ENCODE data around the gene BABAM2.

Gene BABAM2

GRCh38 chr2:28216331-28216730, 325.8 kb downstream of the BABAM2 start:
- H3K36me3 ChIP-seq (ENCODE audit: control insufficient read depth in 4 of 4, insufficient read depth in 4 of 4, low read length in 3 of 4), result no peaks in the 10 kb centered on the region
- ChIA-PET POLR2A (no interaction called here), CTCF (interaction anchor here (1.4 kb wide), 1 partner anchor 16 kb away, joined by 3 read pairs; no protein-coding TSS in a partner anchor)
- H3K27me3 ChIP-seq (replicated peaks in 2 of 5; ENCODE audit: control insufficient read depth in 4 of 5, insufficient read depth in 5 of 5, low read length in 4 of 5), result no peaks in the 10 kb centered on the region
- no peak overlapping the region for H3K27ac ChIP-seq (ENCODE audit: insufficient read depth in 1 of 2, low read depth in 1 of 2, low read length in 2 of 2, poor library complexity in 1 of 2, severe bottlenecking in 2 of 2)
- H3K4me1 ChIP-seq (ENCODE audit: control extremely low read depth in 1 of 4, control insufficient read depth in 4 of 4, insufficient read depth in 4 of 4, low read length in 3 of 4), result no peaks in the 10 kb centered on the region
- DNase-seq, result no peak
- H3K9me3 ChIP-seq (ENCODE audit: control extremely low read depth in 1 of 5, control insufficient read depth in 4 of 5, insufficient read depth in 2 of 5, low read depth in 1 of 5, low read length in 4 of 5), result no peaks in the 10 kb centered on the region
- H3K4me3 ChIP-seq (ENCODE audit: control insufficient read depth in 1 of 7, extremely low read depth in 1 of 7, insufficient read depth in 4 of 7, low read depth in 2 of 7, low read length in 6 of 7), result no peak overlapping the region
- WGBS (ENCODE audit: insufficient coverage), result 100% methylated on average over 2 of the region's 2 CpGs

- CTCF ChIA-PET, result interaction anchor here (1.4 kb wide), 1 partner anchor 15 kb away, joined by 3 read pairs; no protein-coding TSS in a partner anchor
- POLR2A ChIA-PET, result no interaction called here
Measured at GRCh38 chr2:28217042-28217740, 326.7 kb downstream of the BABAM2 start.

DNA sequence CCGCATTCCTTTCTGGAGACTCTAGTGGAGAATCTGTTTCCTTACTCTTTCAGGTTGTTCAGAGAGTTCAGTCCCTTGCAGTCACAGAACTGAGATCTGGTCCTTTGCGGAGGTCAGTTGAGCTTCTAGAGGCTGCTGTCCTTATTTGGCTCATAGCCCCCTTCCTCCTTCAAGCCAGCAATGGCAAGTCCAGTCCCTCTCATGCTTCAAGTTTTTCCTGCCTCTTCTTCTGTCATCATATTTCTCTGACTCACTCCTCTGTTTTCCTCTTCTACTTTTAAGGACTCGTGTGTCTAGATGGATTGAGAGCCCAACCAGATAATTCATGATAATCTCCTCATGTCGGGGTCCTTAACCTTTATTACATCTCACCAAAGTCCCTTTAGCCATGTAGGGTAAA, 328.6 kb downstream of the BABAM2 start:
- no peaks in the 10 kb centered on the region for H3K36me3 ChIP-seq (ENCODE audit: control insufficient read depth in 4 of 4, insufficient read depth in 4 of 4, low read length in 3 of 4)
- POLR2A ChIA-PET, result no interaction called here
- no peaks in the 10 kb centered on the region for H3K9me3 ChIP-seq (ENCODE audit: control extremely low read depth in 1 of 5, control insufficient read depth in 4 of 5, insufficient read depth in 2 of 5, low read depth in 1 of 5, low read length in 4 of 5)

More at GRCh38 chr2:28217042-28217740, 326.7 kb downstream of the BABAM2 start:
- Histone ChIP-seq H3K27me3 (replicated peaks in 2 of 5; ENCODE audit: control insufficient read depth in 4 of 5, insufficient read depth in 5 of 5, low read length in 4 of 5) (no peaks in the 10 kb centered on the region), H3K4me3 (ENCODE audit: control insufficient read depth in 1 of 7, extremely low read depth in 1 of 7, insufficient read depth in 4 of 7, low read depth in 2 of 7, low read length in 6 of 7) (no peak overlapping the region), H3K36me3 (ENCODE audit: control insufficient read depth in 4 of 4, insufficient read depth in 4 of 4, low read length in 3 of 4) (no peaks in the 10 kb centered on the region), H3K9me3 (ENCODE audit: control extremely low read depth in 1 of 5, control insufficient read depth in 4 of 5, insufficient read depth in 2 of 5, low read depth in 1 of 5, low read length in 4 of 5) (no peaks in the 10 kb centered on the region), H3K4me1 (ENCODE audit: control extremely low read depth in 1 of 4, control insufficient read depth in 4 of 4, insufficient read depth in 4 of 4, low read length in 3 of 4) (no peaks in the 10 kb centered on the region), H3K27ac (ENCODE audit: insufficient read depth in 1 of 2, low read depth in 1 of 2, low read length in 2 of 2, poor library complexity in 1 of 2, severe bottlenecking in 2 of 2) (no peak overlapping the region)
- WGBS (ENCODE audit: insufficient coverage), result no CpG with 5 or more reads among the region's 3 CpGs
- DNase-seq, result no peak

DNA sequence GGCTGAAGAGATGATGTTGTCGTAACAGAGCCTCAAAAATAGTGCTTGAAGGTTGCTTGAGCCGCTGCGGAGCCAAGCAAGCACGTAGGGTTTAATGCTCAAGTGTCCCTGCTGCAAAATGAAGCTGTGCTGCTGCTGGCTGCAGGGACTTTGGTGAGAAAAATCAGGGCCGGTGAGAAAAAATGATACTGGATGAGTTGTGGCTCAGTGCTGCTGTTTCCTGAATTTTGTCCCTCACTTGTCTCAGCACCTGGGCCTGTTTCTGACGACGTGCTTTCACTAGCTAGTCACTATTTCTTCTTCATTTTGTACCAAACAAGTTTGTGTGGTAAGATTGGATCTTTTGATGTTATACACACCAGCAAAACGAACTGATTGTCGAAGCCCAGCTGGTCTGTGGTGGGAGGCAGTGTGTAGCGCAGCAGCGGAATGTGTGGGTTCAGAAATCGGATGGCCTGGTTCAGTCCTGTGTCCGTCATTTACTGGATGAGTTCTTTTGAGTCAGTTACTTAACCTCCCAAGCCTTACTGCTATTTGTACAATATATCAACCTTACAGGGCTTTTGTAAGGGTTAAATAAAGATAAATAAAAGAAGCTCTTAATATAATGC, 329.3 kb downstream of the BABAM2 start:
- H3K4me3 ChIP-seq (ENCODE audit: control insufficient read depth in 1 of 7, extremely low read depth in 1 of 7, insufficient read depth in 4 of 7, low read depth in 2 of 7, low read length in 6 of 7), result no peak overlapping the region
- no peaks in the 10 kb centered on the region for H3K27me3 ChIP-seq (replicated peaks in 2 of 5; ENCODE audit: control insufficient read depth in 4 of 5, insufficient read depth in 5 of 5, low read length in 4 of 5)
- H3K9me3 ChIP-seq (ENCODE audit: control extremely low read depth in 1 of 5, control insufficient read depth in 4 of 5, insufficient read depth in 2 of 5, low read depth in 1 of 5, low read length in 4 of 5), result no peaks in the 10 kb centered on the region
- H3K4me1 ChIP-seq (ENCODE audit: control extremely low read depth in 1 of 4, control insufficient read depth in 4 of 4, insufficient read depth in 4 of 4, low read length in 3 of 4), result peaks cover 0 to 2% (median 0%) of the 10 kb centered on the region in 4 experiments
- ChIA-PET CTCF (interaction anchor here (0.6 to 1.2 kb wide), 2 partner anchors 43 to 114 kb away, joined by 3 read pairs; no protein-coding TSS in a partner anchor), POLR2A (no interaction called here)
- 91% methylated on average over 9 of the region's 13 CpGs for WGBS (ENCODE audit: insufficient coverage)
- no peaks in the 10 kb centered on the region for H3K36me3 ChIP-seq (ENCODE audit: control insufficient read depth in 4 of 4, insufficient read depth in 4 of 4, low read length in 3 of 4)
- H3K27ac ChIP-seq (ENCODE audit: insufficient read depth in 1 of 2, low read depth in 1 of 2, low read length in 2 of 2, poor library complexity in 1 of 2, severe bottlenecking in 2 of 2), result no peak overlapping the region
- DNase-seq, result no peak

More for the DNA sequence above, 328.6 kb downstream of the BABAM2 start:
- DNase-seq, result no peak
- H3K27ac ChIP-seq (ENCODE audit: insufficient read depth in 1 of 2, low read depth in 1 of 2, low read length in 2 of 2, poor library complexity in 1 of 2, severe bottlenecking in 2 of 2), result no peak overlapping the region
- CTCF ChIA-PET, result interaction anchor here (0.6 kb wide), 1 partner anchor 43 kb away, joined by 3 read pairs; no protein-coding TSS in a partner anchor
- WGBS (ENCODE audit: insufficient coverage), result 100% methylated on average over 2 of the region's 4 CpGs
- H3K4me3 ChIP-seq (ENCODE audit: control insufficient read depth in 1 of 7, extremely low read depth in 1 of 7, insufficient read depth in 4 of 7, low read depth in 2 of 7, low read length in 6 of 7), result no peak overlapping the region
- no peaks in the 10 kb centered on the region for H3K4me1 ChIP-seq (ENCODE audit: control extremely low read depth in 1 of 4, control insufficient read depth in 4 of 4, insufficient read depth in 4 of 4, low read length in 3 of 4)
- no peaks in the 10 kb centered on the region for H3K27me3 ChIP-seq (replicated peaks in 2 of 5; ENCODE audit: control insufficient read depth in 4 of 5, insufficient read depth in 5 of 5, low read length in 4 of 5)

DNA sequence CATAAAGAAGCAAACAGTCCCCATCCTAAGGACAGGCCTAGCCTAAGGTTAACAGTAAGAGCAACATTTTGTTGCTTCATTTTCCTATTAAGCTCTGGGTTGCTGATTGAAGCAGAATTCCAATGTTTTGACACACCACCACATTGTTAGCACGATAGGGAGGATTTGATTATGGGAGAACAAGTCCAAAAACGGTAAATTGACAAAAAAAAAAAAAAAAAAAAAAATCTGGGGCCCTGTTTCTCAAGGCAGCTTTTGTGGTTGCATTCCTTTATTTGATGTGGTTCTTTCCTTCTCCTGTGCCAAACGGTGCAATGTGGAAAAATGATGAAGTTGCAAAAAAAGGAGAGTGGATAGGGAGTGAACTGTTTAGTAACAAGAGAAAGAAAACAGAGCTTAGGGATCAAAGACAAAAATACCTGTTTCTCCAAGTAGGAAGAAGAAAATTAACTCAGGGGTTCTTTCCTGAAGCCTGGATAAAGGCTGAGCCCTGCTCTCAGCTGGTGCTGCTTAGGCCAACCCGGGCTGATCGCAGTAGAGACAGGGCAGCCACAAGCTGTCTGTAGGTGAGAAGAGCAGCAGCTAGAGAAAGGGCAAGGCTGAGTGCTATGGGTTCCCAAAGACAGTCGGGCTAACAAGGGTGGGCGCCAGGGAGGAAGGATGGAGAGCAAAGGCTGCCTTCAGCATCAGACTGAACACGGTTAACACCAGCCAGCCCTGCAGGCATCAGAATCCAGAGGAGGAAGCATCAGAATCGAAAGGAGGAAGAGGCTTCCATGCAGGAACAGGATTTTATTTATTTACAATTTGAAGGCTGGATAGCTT, 334.3 kb downstream of the BABAM2 start:
- WGBS (ENCODE audit: insufficient coverage), result 68% methylated on average over 6 of the region's 9 CpGs
- DNase-seq, result no peak
- Histone ChIP-seq H3K9me3 (ENCODE audit: control extremely low read depth in 1 of 5, control insufficient read depth in 4 of 5, insufficient read depth in 2 of 5, low read depth in 1 of 5, low read length in 4 of 5) (no peaks in the 10 kb centered on the region), H3K4me3 (ENCODE audit: control insufficient read depth in 1 of 7, extremely low read depth in 1 of 7, insufficient read depth in 4 of 7, low read depth in 2 of 7, low read length in 6 of 7) (no peak overlapping the region), H3K27ac (ENCODE audit: insufficient read depth in 1 of 2, low read depth in 1 of 2, low read length in 2 of 2, poor library complexity in 1 of 2, severe bottlenecking in 2 of 2) (no peak overlapping the region), H3K27me3 (replicated peaks in 2 of 5; ENCODE audit: control insufficient read depth in 4 of 5, insufficient read depth in 5 of 5, low read length in 4 of 5) (no peaks in the 10 kb centered on the region), H3K4me1 (ENCODE audit: control extremely low read depth in 1 of 4, control insufficient read depth in 4 of 4, insufficient read depth in 4 of 4, low read length in 3 of 4) (peaks cover 0 to 2% (median 0%) of the 10 kb centered on the region in 4 experiments), H3K36me3 (ENCODE audit: control insufficient read depth in 4 of 4, insufficient read depth in 4 of 4, low read length in 3 of 4) (no peaks in the 10 kb centered on the region)
- ChIA-PET CTCF (interaction anchor here (0.7 to 1.7 kb wide), 5 partner anchors 14 to 521 kb away, joined by 3 to 5 read pairs (median 4); no protein-coding TSS in a partner anchor), POLR2A (no interaction called here)

- no peaks in the 10 kb centered on the region for H3K9me3 ChIP-seq (ENCODE audit: control extremely low read depth in 1 of 5, control insufficient read depth in 4 of 5, insufficient read depth in 2 of 5, low read depth in 1 of 5, low read length in 4 of 5)
- ChIA-PET POLR2A (no interaction called here), CTCF (interaction anchor here (0.7 to 1.7 kb wide), 5 partner anchors 15 to 521 kb away, joined by 3 to 5 read pairs (median 4); no protein-coding TSS in a partner anchor)
- H3K27me3 ChIP-seq (replicated peaks in 2 of 5; ENCODE audit: control insufficient read depth in 4 of 5, insufficient read depth in 5 of 5, low read length in 4 of 5), result no peaks in the 10 kb centered on the region
- H3K4me3 ChIP-seq (ENCODE audit: control insufficient read depth in 1 of 7, extremely low read depth in 1 of 7, insufficient read depth in 4 of 7, low read depth in 2 of 7, low read length in 6 of 7), result no peak overlapping the region
- peaks cover 0 to 2% (median 0%) of the 10 kb centered on the region in 4 experiments for H3K4me1 ChIP-seq (ENCODE audit: control extremely low read depth in 1 of 4, control insufficient read depth in 4 of 4, insufficient read depth in 4 of 4, low read length in 3 of 4)
- H3K27ac ChIP-seq (ENCODE audit: insufficient read depth in 1 of 2, low read depth in 1 of 2, low read length in 2 of 2, poor library complexity in 1 of 2, severe bottlenecking in 2 of 2), result no peak overlapping the region
- WGBS (ENCODE audit: insufficient coverage), result no CpG with 5 or more reads among the region's 3 CpGs
- no peak for DNase-seq
- no peaks in the 10 kb centered on the region for H3K36me3 ChIP-seq (ENCODE audit: control insufficient read depth in 4 of 4, insufficient read depth in 4 of 4, low read length in 3 of 4)
Measured at GRCh38 chr2:28225473-28226080, 335.0 kb downstream of the BABAM2 start.

Measured in common myeloid progenitor, CD34-positive (primary cell).